Measurements from ENCODE around the gene CSKMT. TPM values are rescaled to one million over a fixed set of nuclear protein-coding genes. Genes with fewer than 3 reads are reported as not detected.

CSKMT gene
- total and polyA plus RNA-seq, 2 donors (not counting 3 experiments of a cell fraction or from before 2014, with no cell fraction given) = 7.8 to 38.1 TPM

GRCh38 chr11:62645946-62646824, 18.9 kb upstream of the CSKMT start, which contains the start of gene GANAB:
Gene GANAB (minus strand): TSS chr11:62646613. CDS start chr11:62646599, 14 bp downstream.
- FAIRE-seq (peak; percentile 99), DNase-seq (ENCODE audit: low read depth, low spot score) (peak; percentile 97)
- H3K4me3 ChIP-seq (replicated peaks in 1 of 3; ENCODE audit: insufficient read depth in 1 of 3, low read depth in 1 of 3, low read length in 3 of 3) = peak within 1 kb of the TSS; percentile 62 to 87 (median 65)
- ChIA-PET POLR2A (interaction anchor here (0.5 to 2.7 kb wide), 11 partner anchors 19 to 195 kb away, joined by 3 to 41 read pairs (median 4); partner anchors contain the start of genes B3GAT3, C11orf98, CSKMT and EEF1G), CTCF (interaction anchor here (0.8 to 1.5 kb wide), 5 partner anchors 35 to 48 kb away, joined by 3 to 4 read pairs (median 3); partner anchors contain the start of gene MTA2)
- H3K27me3 ChIP-seq (ENCODE audit: control insufficient read depth in 2 of 2, insufficient read depth in 2 of 2, low read length in 2 of 2) = no peaks in the 10 kb centered on the region
- peak within 1 kb of the TSS; percentile 53 for H3K4me2 ChIP-seq (ENCODE audit: insufficient read depth, low read length)
- H2AFZ ChIP-seq (ENCODE audit: low read depth, low read length) = peak within 1 kb of the TSS; percentile 32
- H3K4me1 ChIP-seq (ENCODE audit: control insufficient read depth, extremely low read depth, insufficient read depth, low read length) = peaks cover 11% of the 10 kb centered on the region
- dilution Hi-C loops (cut with MboI; ENCODE audit: extremely low pct_ligation_motif_present, low sequenced_read_pairs) (no loop called here), intact Hi-C loops (cut with micrococcal nuclease) (loop anchor here (1.0 kb wide), 4 partner anchors 24 to 81 kb away; partner anchors contain the start of genes EEF1G and HNRNPUL2)
- H3K36me3 ChIP-seq (ENCODE audit: control insufficient read depth in 2 of 2, extremely low read depth in 1 of 2, insufficient read depth in 2 of 2, low read length in 2 of 2) = peaks cover 15 to 25% of the 10 kb centered on the region in 2 experiments
- no peaks in the 10 kb centered on the region for H3K9me3 ChIP-seq (replicated peaks; ENCODE audit: control insufficient read depth, insufficient read depth, low read length)
- H4K20me1 ChIP-seq (replicated peaks; ENCODE audit: control insufficient read depth, extremely low read depth, insufficient read depth, low read length) = no peaks in the 10 kb centered on the region
- TSS peak; percentile 79 for BruUV-seq (replicated peaks)
- TF ChIP-seq POLR2AphosphoS5 (IDR thresholded peaks at IDR 0.05; ENCODE audit: insufficient read depth, low read depth, low read length) (peak; percentile 99), POLR2A (IDR thresholded peaks at IDR 0.05; ENCODE audit: low read depth, low read length) (peak; percentile 97), CTCF (IDR thresholded peaks at IDR 0.05; ENCODE audit: extremely low read depth in 1 of 2, insufficient read depth in 1 of 2, low read depth in 1 of 2, low read length in 2 of 2) (no peak)
- peaks cover 41% of the 10 kb centered on the region for H3K79me2 ChIP-seq (ENCODE audit: control insufficient read depth, insufficient read depth, low read length)
- H3K9me1 ChIP-seq (replicated peaks; ENCODE audit: control insufficient read depth, extremely low read depth, insufficient read depth, low read length) = no peaks in the 10 kb centered on the region
- peak within 1 kb of the TSS; percentile 80 for H3K27ac ChIP-seq (ENCODE audit: insufficient read depth, low read depth, low read length)
- H3K9ac ChIP-seq (replicated peaks; ENCODE audit: extremely low read depth, insufficient read depth, low read length) = peak within 1 kb of the TSS; percentile 92

All from endothelial cell of umbilical vein (primary cell).